GM18519 (cell line): Measurements from ENCODE around the gene MIF4GD.
"Not testable (repeated sequence)": the region's sequence is repeated elsewhere in the genome, so short reads cannot be mapped to it uniquely, and the experiment has no call there.

ENCODE experiments used
- ATAC-seq: cut with Tn5 transposase; IDR thresholded peaks from one replicate; pipeline ENCODE4 v1.9.1; 2021; ENCODE audit warnings: mild to moderate bottlenecking, moderate library complexity; ENCODE audit not compliant: unreplicated experiment, low FRiP score

The MIF4GD gene

DNA sequence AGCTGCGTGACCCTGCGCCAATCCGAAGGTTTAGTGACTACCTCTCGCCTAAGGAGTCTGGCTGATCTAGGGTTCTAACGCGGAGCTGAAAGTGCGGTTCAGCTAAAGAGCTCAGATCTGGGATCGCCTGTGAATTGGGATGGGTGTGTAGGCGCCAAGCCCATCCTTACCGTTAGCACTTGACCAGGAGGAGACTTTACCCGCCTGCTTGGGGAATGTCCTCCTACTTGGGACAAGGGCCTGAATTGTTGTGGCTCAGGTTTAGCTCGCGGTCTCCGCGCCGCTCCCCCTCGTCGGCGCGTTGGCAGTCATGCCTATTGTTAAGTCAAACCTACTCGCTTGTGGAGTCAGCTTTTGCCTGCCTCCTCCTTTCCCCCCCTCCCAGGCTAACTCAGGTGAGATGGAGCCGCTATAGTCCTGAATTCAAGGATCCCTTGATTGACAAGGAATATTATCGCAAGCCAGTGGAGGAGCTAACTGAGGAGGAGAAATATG, 8.9 kb downstream of the MIF4GD start:
- ATAC-seq = no peak

- ATAC-seq = peak; percentile 74
Measured at GRCh38 chr17:75261336-75262111, 9.5 kb downstream of the MIF4GD start, which contains the start of the genes GGA3 and MRPS7. Gene GGA3 (minus strand): TSS chr17:75261606. CDS start chr17:75261587, 19 bp downstream. Gene MRPS7 (plus strand): TSS chr17:75261879. CDS start chr17:75261901, 22 bp downstream.

GRCh38 chr17:75260641-75261335, 10.2 kb downstream of the MIF4GD start:
- ATAC-seq = peak; percentile 7

DNA sequence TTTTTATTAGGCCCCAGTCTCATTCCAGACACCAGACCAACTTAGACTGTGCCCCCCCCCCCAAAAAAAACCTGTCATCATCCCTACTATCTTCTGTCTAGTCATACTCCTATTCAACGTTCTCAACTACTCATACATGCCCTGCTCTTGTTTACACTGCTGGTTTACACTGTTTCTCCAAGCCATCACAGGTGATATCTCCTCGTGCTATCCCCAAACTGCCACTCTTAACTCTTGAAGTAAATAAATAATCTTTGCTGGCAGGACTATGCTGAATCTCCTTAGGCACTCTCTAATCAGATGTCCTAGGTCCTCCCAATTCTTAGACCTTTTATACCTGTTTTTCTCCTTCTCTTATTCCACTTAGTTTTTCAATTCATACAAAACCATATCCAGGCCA, 13.8 kb downstream of the MIF4GD start:
- not testable (repeated sequence) for ATAC-seq

DNA sequence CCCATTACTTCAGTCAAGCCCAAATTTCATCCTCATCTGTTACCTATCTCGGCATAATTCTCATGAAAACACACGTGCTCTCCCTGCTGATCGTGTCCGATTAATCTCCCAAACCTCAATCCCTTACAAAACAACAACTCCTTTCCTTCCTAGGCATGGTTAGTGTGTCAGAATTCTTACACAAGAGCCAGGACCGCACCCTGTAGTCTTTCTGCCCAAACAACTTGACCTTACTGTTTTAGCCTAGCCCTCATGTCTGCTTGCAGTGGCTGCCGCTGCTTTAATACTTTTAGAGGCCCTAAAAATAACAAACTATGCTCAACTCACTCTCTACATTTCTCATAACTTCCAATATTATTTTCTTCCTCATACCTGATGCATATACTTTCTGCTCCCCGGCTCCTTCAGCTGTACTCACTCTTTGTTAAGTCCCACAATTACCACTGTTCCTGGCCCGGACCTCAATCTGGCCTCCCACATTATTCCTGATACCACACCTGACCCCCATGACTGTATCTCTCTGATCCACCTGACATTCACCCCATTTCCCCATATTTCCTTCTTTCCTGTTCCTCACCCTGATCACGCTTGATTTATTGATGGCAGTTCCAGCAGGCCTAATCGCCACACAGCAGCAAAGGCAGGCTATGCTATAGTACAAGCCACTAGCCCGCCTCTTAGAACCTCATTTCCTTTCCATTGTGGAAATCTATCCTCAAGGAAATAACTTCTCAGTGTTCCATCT, 14.9 kb downstream of the MIF4GD start:
- not testable (repeated sequence) for ATAC-seq

GRCh38 chr17:75252039-75252816, 18.8 kb downstream of the MIF4GD start:
- no peak for ATAC-seq

GRCh38 chr17:75250009-75250471, 21.0 kb downstream of the MIF4GD start:
- peak; percentile 67 for ATAC-seq

- ATAC-seq = no peak
Measured at GRCh38 chr17:75249564-75249963, 21.5 kb downstream of the MIF4GD start.

- no peak for ATAC-seq
Measured at GRCh38 chr17:75246404-75246803, 24.6 kb downstream of the MIF4GD start.

DNA sequence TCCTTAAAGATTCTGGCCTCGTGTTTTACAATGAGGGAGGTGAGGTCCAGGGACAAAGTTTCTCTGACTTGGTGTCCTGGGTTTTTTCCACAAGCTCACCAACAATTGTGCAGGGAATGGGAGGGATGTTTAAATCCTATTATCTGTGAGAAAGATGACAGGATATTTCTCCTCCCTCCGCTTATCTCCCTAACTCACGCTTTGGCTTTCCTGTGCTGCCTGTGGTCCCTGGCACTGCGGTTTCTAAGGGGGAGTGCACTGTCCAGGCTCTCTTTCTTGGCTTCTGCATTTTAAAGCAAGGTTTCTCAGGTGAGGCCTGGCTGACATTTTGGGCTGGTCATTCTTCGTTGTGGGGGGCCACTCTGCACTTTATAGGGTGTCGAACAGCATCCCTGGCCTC, 26.0 kb downstream of the MIF4GD start:
- ATAC-seq = no peak

DNA sequence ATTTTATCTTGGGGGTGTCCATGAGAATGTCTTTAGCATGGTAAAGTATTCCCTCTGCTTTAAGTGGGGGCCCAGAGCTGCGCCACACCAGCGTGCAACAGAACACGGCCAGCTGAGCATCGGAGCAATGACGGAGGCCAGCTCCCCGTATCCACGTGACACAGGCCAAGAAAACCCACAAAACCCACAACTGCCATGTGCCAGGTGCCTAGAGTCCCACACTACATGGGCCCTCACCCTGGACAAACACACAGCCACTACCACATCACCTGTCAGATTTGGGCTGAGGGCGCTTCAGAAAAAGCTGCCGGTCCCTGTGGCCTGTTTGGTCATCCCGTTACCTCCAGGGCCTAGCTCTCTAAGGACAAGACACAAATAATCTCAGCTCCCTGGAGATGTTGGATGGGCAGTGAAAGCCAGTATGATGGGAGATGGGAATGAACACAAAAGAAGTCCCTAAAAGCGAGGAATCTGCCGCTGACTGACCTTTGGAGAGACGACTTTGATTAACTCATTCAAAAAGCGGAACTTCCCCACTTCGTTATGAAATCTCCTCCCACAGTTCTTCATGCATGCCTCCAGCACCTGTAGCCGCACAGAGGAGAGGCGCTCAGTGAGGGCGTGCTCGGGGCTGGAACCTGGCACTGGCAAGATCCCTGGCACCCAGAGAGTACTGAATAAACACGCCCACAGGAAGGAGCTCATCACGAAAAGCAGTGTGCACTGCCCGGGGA, 26.7 kb downstream of the MIF4GD start:
- no peak for ATAC-seq

- ATAC-seq = no peak
Measured at GRCh38 chr17:75242461-75243042, 28.5 kb downstream of the MIF4GD start.

GRCh38 chr17:75241996-75242460, 29.0 kb downstream of the MIF4GD start:
- no peak for ATAC-seq

DNA sequence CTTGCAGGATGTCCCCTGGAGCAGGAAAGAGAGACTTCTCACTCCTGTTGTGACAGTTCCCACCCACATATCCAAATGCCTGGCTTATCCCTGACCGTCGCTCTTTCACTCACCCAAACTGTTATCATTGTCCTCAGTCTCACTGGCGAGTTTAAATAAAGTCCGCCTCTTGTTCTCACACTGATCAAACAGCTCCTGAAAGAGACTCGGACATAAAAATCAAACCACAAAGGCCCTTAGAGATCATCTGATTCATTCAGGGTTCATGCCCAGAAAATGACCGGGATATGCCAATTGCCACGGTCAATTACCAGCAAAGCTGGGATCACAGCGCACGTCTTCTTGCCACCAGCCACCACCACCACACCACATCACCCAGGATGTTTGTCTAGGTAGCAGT, 29.5 kb downstream of the MIF4GD start:
- no peak for ATAC-seq

DNA sequence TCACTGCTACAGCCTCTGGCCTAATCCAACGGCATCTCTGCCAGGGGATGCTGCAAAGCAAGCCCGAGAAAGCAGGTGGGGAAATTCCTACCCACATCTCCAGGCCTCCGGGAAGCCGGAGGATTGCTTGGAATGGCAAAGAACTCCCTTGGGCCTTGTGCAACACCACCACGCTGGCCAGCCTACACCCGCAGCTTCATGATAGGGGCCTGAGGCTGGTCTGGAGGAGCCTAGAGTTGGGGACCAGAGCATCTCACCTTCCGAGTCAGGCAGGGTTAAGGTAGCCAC, 29.9 kb downstream of the MIF4GD start:
- ATAC-seq = no peak

DNA sequence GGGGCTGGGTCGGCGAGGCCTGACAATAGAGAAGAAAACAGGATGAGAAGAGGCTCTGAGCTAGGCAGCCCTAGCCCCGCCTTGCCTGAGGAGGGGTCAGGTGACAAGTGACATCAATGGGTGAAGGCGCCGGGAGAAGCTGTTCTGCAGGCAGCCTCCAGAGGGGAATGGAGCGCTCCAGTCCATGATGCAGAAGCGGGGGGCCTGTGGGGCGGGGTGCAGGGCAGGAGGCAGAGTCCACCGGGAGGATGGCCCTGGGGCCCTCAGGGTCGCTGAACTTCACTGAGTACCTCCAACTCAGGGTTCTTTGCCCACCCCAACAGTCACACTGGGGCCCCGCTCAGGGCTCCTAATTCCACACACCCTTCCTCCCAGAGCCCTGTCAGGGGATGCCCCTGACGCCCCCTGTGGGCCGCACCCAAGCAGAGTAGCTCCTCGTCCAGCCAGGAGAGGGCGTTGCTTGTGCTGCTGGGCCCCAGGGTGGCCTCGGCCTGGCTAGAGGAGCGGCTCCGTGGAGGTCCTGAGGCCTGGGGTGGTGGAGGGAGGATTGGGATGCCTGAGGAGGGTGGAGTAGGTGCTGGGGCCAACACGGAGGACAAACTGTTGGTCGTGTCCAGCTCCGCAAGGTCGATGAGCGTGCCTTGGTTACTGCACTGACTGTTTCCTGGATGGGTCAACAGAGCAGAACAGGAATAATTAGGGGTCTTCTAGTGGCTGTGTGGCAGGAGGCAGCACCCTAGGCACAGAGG, 30.5 kb downstream of the MIF4GD start:
- no peak for ATAC-seq

GRCh38 chr17:75239778-75240393, 31.1 kb downstream of the MIF4GD start:
- ATAC-seq = no peak

DNA sequence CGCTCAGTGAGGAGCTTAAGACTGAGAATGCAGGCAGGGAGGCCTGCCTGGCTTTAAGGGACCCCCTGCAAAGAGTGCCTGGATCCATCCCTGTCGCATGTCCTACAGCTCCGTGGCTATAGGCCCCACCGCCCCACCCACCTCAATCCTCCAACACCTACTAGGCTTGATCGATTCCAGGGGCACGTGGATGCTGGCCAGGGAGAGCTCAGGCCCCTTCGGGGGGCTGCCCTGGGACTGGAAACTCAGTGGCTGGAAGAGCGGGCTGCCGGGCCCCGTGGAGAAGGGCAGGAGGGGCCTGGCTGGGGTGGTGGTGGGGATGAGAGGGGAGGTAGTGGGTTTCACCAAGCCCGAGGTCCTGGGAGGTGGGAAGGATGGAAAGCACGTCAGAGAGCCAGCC, 31.8 kb downstream of the MIF4GD start:
- ATAC-seq = no peak
